ENCODE measurements around the gene SPACA1.

DNA sequence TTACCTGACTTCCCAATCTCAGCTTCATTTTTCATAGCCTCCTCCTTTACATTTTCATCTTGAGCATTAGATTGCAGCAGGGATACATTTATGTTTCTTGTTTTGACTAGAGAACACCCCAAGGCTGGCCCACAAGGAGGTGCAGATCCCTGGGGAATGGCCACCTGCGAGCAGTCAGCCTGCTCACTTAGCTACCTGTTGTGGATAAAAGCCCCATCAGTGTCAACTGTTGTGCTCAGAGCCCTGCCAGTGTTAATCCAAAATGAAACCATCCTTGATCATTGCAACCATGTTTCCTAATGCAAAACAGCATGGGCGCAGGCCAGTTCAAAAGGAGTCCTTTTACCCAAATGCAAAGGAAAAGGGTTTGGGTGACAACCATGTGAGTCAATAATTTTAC, 67.7 kb downstream of the SPACA1 start:
- TF ChIP-seq, protein P1, sequence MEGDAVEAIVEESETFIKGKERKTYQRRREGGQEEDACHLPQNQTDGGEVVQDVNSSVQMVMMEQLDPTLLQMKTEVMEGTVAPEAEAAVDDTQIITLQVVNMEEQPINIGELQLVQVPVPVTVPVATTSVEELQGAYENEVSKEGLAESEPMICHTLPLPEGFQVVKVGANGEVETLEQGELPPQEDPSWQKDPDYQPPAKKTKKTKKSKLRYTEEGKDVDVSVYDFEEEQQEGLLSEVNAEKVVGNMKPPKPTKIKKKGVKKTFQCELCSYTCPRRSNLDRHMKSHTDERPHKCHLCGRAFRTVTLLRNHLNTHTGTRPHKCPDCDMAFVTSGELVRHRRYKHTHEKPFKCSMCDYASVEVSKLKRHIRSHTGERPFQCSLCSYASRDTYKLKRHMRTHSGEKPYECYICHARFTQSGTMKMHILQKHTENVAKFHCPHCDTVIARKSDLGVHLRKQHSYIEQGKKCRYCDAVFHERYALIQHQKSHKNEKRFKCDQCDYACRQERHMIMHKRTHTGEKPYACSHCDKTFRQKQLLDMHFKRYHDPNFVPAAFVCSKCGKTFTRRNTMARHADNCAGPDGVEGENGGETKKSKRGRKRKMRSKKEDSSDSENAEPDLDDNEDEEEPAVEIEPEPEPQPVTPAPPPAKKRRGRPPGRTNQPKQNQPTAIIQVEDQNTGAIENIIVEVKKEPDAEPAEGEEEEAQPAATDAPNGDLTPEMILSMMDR (IDR thresholded peaks at IDR 0.05): no peak
- TF ChIP-seq POLR2A (IDR thresholded peaks at IDR 0.05) (no peak), POLR2AphosphoS5 (IDR thresholded peaks at IDR 0.05) (no peak)
